CD1c-positive myeloid dendritic cell (primary cell): Measurements from ENCODE around the gene SARS2.
"Not testable (repeated sequence)": the region's sequence is repeated elsewhere in the genome, so short reads cannot be mapped to it uniquely, and the experiment has no call there.

ENCODE experiments used
- DNase-seq: peaks from one replicate; pipeline ENCODE4 v3.0.0-alpha.2; 2016; ENCODE audit errors: extremely low spot score

The SARS2 gene

GRCh38 chr19:38892841-38893240 is 37.7 kb downstream of the SARS2 start:
- no peak for DNase-seq

- DNase-seq: no peak
Measured at GRCh38 chr19:38891771-38892170, 38.8 kb downstream of the SARS2 start.

- DNase-seq: no peak
Measured at GRCh38 chr19:38890686-38891085, 39.9 kb downstream of the SARS2 start.

- no peak for DNase-seq
Measured at GRCh38 chr19:38889803-38890202, 40.8 kb downstream of the SARS2 start.

- no peak for DNase-seq
Measured at GRCh38 chr19:38888876-38889275, 41.7 kb downstream of the SARS2 start.

GRCh38 chr19:38884691-38885090 is 45.9 kb downstream of the SARS2 start:
- DNase-seq: not testable (repeated sequence)

GRCh38 chr19:38883286-38883685 is 47.3 kb downstream of the SARS2 start:
- DNase-seq: no peak

GRCh38 chr19:38880882-38881609 is 49.5 kb downstream of the SARS2 start:
- DNase-seq: no peak

- DNase-seq: no peak
Measured at GRCh38 chr19:38880076-38880881, 50.3 kb downstream of the SARS2 start.

- no peak for DNase-seq
Measured at GRCh38 chr19:38879400-38879751, 51.2 kb downstream of the SARS2 start.

GRCh38 chr19:38878575-38879399 is 51.8 kb downstream of the SARS2 start:
- DNase-seq: no peak

GRCh38 chr19:38877781-38878574 is 52.6 kb downstream of the SARS2 start, which contains the start of gene RINL:
Gene RINL (minus strand): TSS chr19:38878275. CDS start chr19:38876742, 1,533 bp downstream.
- peak; percentile 41 for DNase-seq

- no peak for DNase-seq
Measured at GRCh38 chr19:38875656-38876395, 54.7 kb downstream of the SARS2 start.

GRCh38 chr19:38873400-38873799 is 57.2 kb downstream of the SARS2 start:
- not testable (repeated sequence) for DNase-seq

- DNase-seq: no peak
Measured at GRCh38 chr19:38870612-38871011, 60.0 kb downstream of the SARS2 start.

- peak; percentile 90 for DNase-seq
Measured at GRCh38 chr19:38869836-38870607, 60.5 kb downstream of the SARS2 start.

GRCh38 chr19:38869160-38869835 is 61.3 kb downstream of the SARS2 start:
- DNase-seq: peak; percentile 30

- no peak for DNase-seq
Measured at GRCh38 chr19:38868551-38868950, 62.0 kb downstream of the SARS2 start.

GRCh38 chr19:38867171-38867780 is 63.3 kb downstream of the SARS2 start:
- no peak for DNase-seq
